ENCODE measurements around the gene VAMP7. TPM values are rescaled to one million over a fixed set of nuclear protein-coding genes. Genes with fewer than 3 reads are reported as not detected.

VAMP7 gene
- total RNA-seq, 4 donors from 2014 or later = 29.2 to 44.7 (median 41.4) TPM

GRCh38 chrX:155923200-155923599, 42.1 kb downstream of the VAMP7 start:
- TF ChIP-seq CTCF (IDR thresholded peaks at IDR 0.05; ENCODE audit: low read depth) = no peak

- TF ChIP-seq CTCF (IDR thresholded peaks at IDR 0.05; ENCODE audit: low read depth) = no peak
Measured at GRCh38 chrX:155938132-155938531, 57.0 kb downstream of the VAMP7 start.

- TF ChIP-seq CTCF (IDR thresholded peaks at IDR 0.05; ENCODE audit: low read depth) = no peak
Measured at GRCh38 chrX:155949098-155949497, 68.0 kb downstream of the VAMP7 start.

- TF ChIP-seq CTCF (IDR thresholded peaks at IDR 0.05; ENCODE audit: low read depth) = no peak
Measured at GRCh38 chrX:155951237-155951789, 70.2 kb downstream of the VAMP7 start.

GRCh38 chrX:155953055-155953454, 71.9 kb downstream of the VAMP7 start:
- no peak for TF ChIP-seq CTCF (IDR thresholded peaks at IDR 0.05; ENCODE audit: low read depth)

GRCh38 chrX:155954793-155955192, 73.6 kb downstream of the VAMP7 start:
- no peak for TF ChIP-seq CTCF (IDR thresholded peaks at IDR 0.05; ENCODE audit: low read depth)

GRCh38 chrX:155956099-155956498, 75.0 kb downstream of the VAMP7 start:
- TF ChIP-seq CTCF (IDR thresholded peaks at IDR 0.05; ENCODE audit: low read depth) = no peak
